ENCODE data around the gene SLC22A1.

GRCh38 chr6:160121558-160121957, at the start of gene SLC22A1:
- TF ChIP-seq CTCF (conservative IDR thresholded peaks at IDR 0.05; ENCODE audit: low read depth in 2 of 2) (no peak), EZH2 (IDR thresholded peaks at IDR 0.05; ENCODE audit: low read depth, unreplicated experiment) (no peak), REST (IDR thresholded peaks at IDR 0.05; ENCODE audit: unreplicated experiment) (no peak), POLR2AphosphoS5 (IDR thresholded peaks at IDR 0.05; ENCODE audit: low read depth) (no peak), NANOG (IDR thresholded peaks at IDR 0.05; ENCODE audit: borderline replicate concordance) (no peak), CREB1 (CRISPR knock-in tag; IDR thresholded peaks at IDR 0.05; ENCODE audit: low read depth) (no peak), JUNB (IDR thresholded peaks at IDR 0.05; ENCODE audit: unreplicated experiment) (no peak), STAT1 (IDR thresholded peaks at IDR 0.05; ENCODE audit: unreplicated experiment) (no peak), EZH2phosphoT487 (IDR thresholded peaks at IDR 0.05; ENCODE audit: unreplicated experiment) (no peak), ETS1 (IDR thresholded peaks at IDR 0.05) (no peak)

Data from GM23338 (cell line).